Measurements from ENCODE around the gene OTOG.

OTOG gene

GRCh38 chr11:17540807-17541206 lies 6.3 kb upstream of the OTOG start:
- Mint-ChIP-seq H3K27me3 (peaks cover 17% of the 10 kb centered on the region), H3K4me3 (no peak overlapping the region), H3K27ac (no peak overlapping the region), H3K36me3 (ENCODE audit: low read depth) (no peaks in the 10 kb centered on the region), H3K9me3 (no peaks in the 10 kb centered on the region), H3K4me1 (ENCODE audit: low read depth) (peaks cover 1% of the 10 kb centered on the region)
- no peak for DNase-seq

GRCh38 chr11:17541330-17541885 lies 5.7 kb upstream of the OTOG start:
- Mint-ChIP-seq H3K9me3 (no peaks in the 10 kb centered on the region), H3K4me1 (ENCODE audit: low read depth) (peaks cover 1% of the 10 kb centered on the region), H3K27me3 (peaks cover 23% of the 10 kb centered on the region), H3K27ac (no peak overlapping the region), H3K4me3 (no peak overlapping the region), H3K36me3 (ENCODE audit: low read depth) (no peaks in the 10 kb centered on the region)
- DNase-seq, result no peak

GRCh38 chr11:17542249-17542648 lies 4.8 kb upstream of the OTOG start:
- Mint-ChIP-seq H3K36me3 (ENCODE audit: low read depth) (no peaks in the 10 kb centered on the region), H3K27me3 (peaks cover 31% of the 10 kb centered on the region)
- no peak for DNase-seq

GRCh38 chr11:17543041-17543440 lies 4.0 kb upstream of the OTOG start:
- no peak overlapping the region for H3K27ac Mint-ChIP-seq
- no peaks in the 10 kb centered on the region for H3K9me3 Mint-ChIP-seq
- H3K36me3 Mint-ChIP-seq (ENCODE audit: low read depth), result no peaks in the 10 kb centered on the region
- peaks cover 1% of the 10 kb centered on the region for H3K4me1 Mint-ChIP-seq (ENCODE audit: low read depth)
- no peak overlapping the region for H3K4me3 Mint-ChIP-seq
- no peak for DNase-seq
- peaks cover 39% of the 10 kb centered on the region for H3K27me3 Mint-ChIP-seq

More at GRCh38 chr11:17542249-17542648, 4.8 kb upstream of the OTOG start:
- peaks cover 1% of the 10 kb centered on the region for H3K4me1 Mint-ChIP-seq (ENCODE audit: low read depth)
- no peak overlapping the region for H3K27ac Mint-ChIP-seq
- no peak overlapping the region for H3K4me3 Mint-ChIP-seq
- no peaks in the 10 kb centered on the region for H3K9me3 Mint-ChIP-seq

GRCh38 chr11:17543574-17544180 lies 3.4 kb upstream of the OTOG start:
- peaks cover 43% of the 10 kb centered on the region for H3K27me3 Mint-ChIP-seq
- H3K36me3 Mint-ChIP-seq (ENCODE audit: low read depth), result no peaks in the 10 kb centered on the region
- H3K4me3 Mint-ChIP-seq, result no peak overlapping the region
- no peak for DNase-seq
- H3K4me1 Mint-ChIP-seq (ENCODE audit: low read depth), result peaks cover 1% of the 10 kb centered on the region
- no peaks in the 10 kb centered on the region for H3K9me3 Mint-ChIP-seq
- no peak overlapping the region for H3K27ac Mint-ChIP-seq

GRCh38 chr11:17544181-17544622 lies 2.9 kb upstream of the OTOG start, which contains the start of gene USH1C:
TSS of gene USH1C (minus strand) at chr11:17544416. CDS start at chr11:17544307, 109 bp downstream.
- Mint-ChIP-seq H3K9me3 (no peaks in the 10 kb centered on the region), H3K4me3 (no peak within 1 kb of the TSS), H3K27me3 (peaks cover 44% of the 10 kb centered on the region), H3K27ac (no peak within 1 kb of the TSS), H3K36me3 (ENCODE audit: low read depth) (no peaks in the 10 kb centered on the region), H3K4me1 (ENCODE audit: low read depth) (peaks cover 1% of the 10 kb centered on the region)
- peak; percentile 61 for DNase-seq

GRCh38 chr11:17546240-17546639 lies 819 bp upstream of the OTOG start:
- Mint-ChIP-seq H3K27me3 (peaks cover 49% of the 10 kb centered on the region), H3K36me3 (ENCODE audit: low read depth) (no peaks in the 10 kb centered on the region), H3K4me1 (ENCODE audit: low read depth) (peaks cover 7% of the 10 kb centered on the region), H3K9me3 (no peaks in the 10 kb centered on the region), H3K4me3 (no peak overlapping the region), H3K27ac (no peak overlapping the region)
- no peak for DNase-seq

GRCh38 chr11:17547932-17548331 lies 873 bp downstream of the OTOG start:
- H3K4me3 Mint-ChIP-seq, result no peak overlapping the region
- peaks cover 7% of the 10 kb centered on the region for H3K4me1 Mint-ChIP-seq (ENCODE audit: low read depth)
- peaks cover 49% of the 10 kb centered on the region for H3K27me3 Mint-ChIP-seq
- no peaks in the 10 kb centered on the region for H3K36me3 Mint-ChIP-seq (ENCODE audit: low read depth)
- H3K27ac Mint-ChIP-seq, result no peak overlapping the region
- peak; percentile 25 for DNase-seq
- H3K9me3 Mint-ChIP-seq, result no peaks in the 10 kb centered on the region

GRCh38 chr11:17548444-17548843 lies 1.4 kb downstream of the OTOG start:
- no peak overlapping the region for H3K4me3 Mint-ChIP-seq
- no peaks in the 10 kb centered on the region for H3K9me3 Mint-ChIP-seq
- peak; percentile 6 for DNase-seq
- H3K27me3 Mint-ChIP-seq, result peaks cover 48% of the 10 kb centered on the region
- H3K36me3 Mint-ChIP-seq (ENCODE audit: low read depth), result no peaks in the 10 kb centered on the region
- no peak overlapping the region for H3K27ac Mint-ChIP-seq
- peaks cover 7% of the 10 kb centered on the region for H3K4me1 Mint-ChIP-seq (ENCODE audit: low read depth)

GRCh38 chr11:17550450-17551346 lies 3.6 kb downstream of the OTOG start:
- H3K4me1 Mint-ChIP-seq (ENCODE audit: low read depth), result peaks cover 6% of the 10 kb centered on the region
- DNase-seq, result peak; percentile 13
- H3K4me3 Mint-ChIP-seq, result no peak overlapping the region
- H3K27ac Mint-ChIP-seq, result peak overlapping the region; percentile 51
- no peaks in the 10 kb centered on the region for H3K36me3 Mint-ChIP-seq (ENCODE audit: low read depth)
- no peaks in the 10 kb centered on the region for H3K9me3 Mint-ChIP-seq
- peaks cover 33% of the 10 kb centered on the region for H3K27me3 Mint-ChIP-seq

- Mint-ChIP-seq H3K9me3 (no peaks in the 10 kb centered on the region), H3K36me3 (ENCODE audit: low read depth) (no peaks in the 10 kb centered on the region), H3K4me3 (no peak overlapping the region), H3K4me1 (ENCODE audit: low read depth) (peaks cover 6% of the 10 kb centered on the region), H3K27ac (no peak overlapping the region), H3K27me3 (peaks cover 30% of the 10 kb centered on the region)
- peak; percentile 23 for DNase-seq
These were observed 4.4 kb downstream of the OTOG start for GRCh38 chr11:17551347-17552040.

GRCh38 chr11:17552041-17552355 lies 4.9 kb downstream of the OTOG start:
- peak; percentile 24 for DNase-seq
- Mint-ChIP-seq H3K27me3 (peaks cover 28% of the 10 kb centered on the region), H3K4me1 (ENCODE audit: low read depth) (peaks cover 6% of the 10 kb centered on the region), H3K36me3 (ENCODE audit: low read depth) (no peaks in the 10 kb centered on the region), H3K9me3 (no peaks in the 10 kb centered on the region), H3K27ac (no peak overlapping the region), H3K4me3 (no peak overlapping the region)

- peaks cover 6% of the 10 kb centered on the region for H3K4me1 Mint-ChIP-seq (ENCODE audit: low read depth)
- H3K27me3 Mint-ChIP-seq, result peaks cover 26% of the 10 kb centered on the region
- H3K9me3 Mint-ChIP-seq, result no peaks in the 10 kb centered on the region
- H3K36me3 Mint-ChIP-seq (ENCODE audit: low read depth), result no peaks in the 10 kb centered on the region
- no peak overlapping the region for H3K4me3 Mint-ChIP-seq
- peak; percentile 15 for DNase-seq
- H3K27ac Mint-ChIP-seq, result no peak overlapping the region
These were observed 5.6 kb downstream of the OTOG start for GRCh38 chr11:17552392-17553248.

GRCh38 chr11:17553249-17553546 lies 6.1 kb downstream of the OTOG start:
- H3K27me3 Mint-ChIP-seq, result peaks cover 26% of the 10 kb centered on the region
- H3K4me1 Mint-ChIP-seq (ENCODE audit: low read depth), result peaks cover 6% of the 10 kb centered on the region
- DNase-seq, result peak; percentile 25
- H3K9me3 Mint-ChIP-seq, result no peaks in the 10 kb centered on the region
- H3K27ac Mint-ChIP-seq, result no peak overlapping the region
- no peak overlapping the region for H3K4me3 Mint-ChIP-seq
- no peaks in the 10 kb centered on the region for H3K36me3 Mint-ChIP-seq (ENCODE audit: low read depth)

Measured in activated T-cell treated with anti-CD3 and anti-CD28 coated beads, Interleukin-2, amount 50 U/mL, for 24 hours (primary cell).